Lower leg skin (tissue), 3 donors: Measurements from ENCODE around the gene RAMP3.

ENCODE experiments used
- CTCF ChIP-seq, 3 donors: fragments of 450-650 bp; IDR thresholded peaks; one replicate each; pipeline ENCODE4 v1.5.1; 2016; ENCODE audit warnings: antibody characterized with exemption in 3 of 3, mild to moderate bottlenecking in 3 of 3, moderate library complexity in 2 of 3
- POLR2A ChIP-seq, 2 donors: fragments of 450-650 bp; IDR thresholded peaks; one replicate each; pipeline ENCODE4 v1.6.1; 2016 to 2017; ENCODE audit warnings: antibody characterized with exemption in 2 of 2, mild to moderate bottlenecking in 1 of 2, moderate library complexity in 1 of 2

- TF ChIP-seq POLR2A (IDR thresholded peaks at IDR 0.05) (no peak), CTCF (IDR thresholded peaks at IDR 0.05) (no peak)
These were observed 24.6 kb downstream of the RAMP3 start for GRCh38 chr7:45181991-45182855.
